Stimulated activated naive CD8-positive, alpha-beta T cell treated with anti-CD3 and anti-CD28 coated beads, Interleukin-15, Interleukin-2, amounts not matched to agents 100 U/mL and 50 U/mL, for 24 hours (primary cell): Measurements from ENCODE around the gene EIF2B5.
"Not testable (repeated sequence)": the region's sequence is repeated elsewhere in the genome, so short reads cannot be mapped to it uniquely, and the experiment has no call there.

Experiments used
- ATAC-seq: fragments of 150-1000 bp; cut with Tn5 transposase; one replicate; pipeline ENCODE4 v1.10.0; 2021
- DNase-seq: peaks from one replicate; pipeline ENCODE4 v3.0.0; 2021

EIF2B5 gene

GRCh38 chr3:184145751-184146270 is 10.7 kb downstream of the EIF2B5 start:
- no peak for DNase-seq
- no peak for ATAC-seq

- ATAC-seq (no peak), DNase-seq (no peak)
Observed at GRCh38 chr3:184148076-184148475, 12.9 kb downstream of the EIF2B5 start.

GRCh38 chr3:184149123-184149522 is 14.0 kb downstream of the EIF2B5 start:
- no peak for DNase-seq
- no peak for ATAC-seq

GRCh38 chr3:184149770-184150169 is 14.6 kb downstream of the EIF2B5 start:
- ATAC-seq, DNase-seq: not testable (repeated sequence)

GRCh38 chr3:184154885-184155643 is 19.9 kb downstream of the EIF2B5 start, which contains the start of gene DVL3:
DVL3 (plus strand) TSS chr3:184155377; CDS start chr3:184155636, 259 bp downstream.
- DNase-seq: peak; percentile 61
- peak; percentile 66 for ATAC-seq

- ATAC-seq: peak; percentile 62
Observed at GRCh38 chr3:184155644-184156521, 20.7 kb downstream of the EIF2B5 start.

GRCh38 chr3:184156522-184156955 is 21.4 kb downstream of the EIF2B5 start:
- DNase-seq (no peak), ATAC-seq (no peak)

More at GRCh38 chr3:184155644-184156521, 20.7 kb downstream of the EIF2B5 start:
- DNase-seq: peak; percentile 64

- no peak for DNase-seq
- ATAC-seq: no peak
Observed at GRCh38 chr3:184157206-184157605, 22.0 kb downstream of the EIF2B5 start.

- ATAC-seq (no peak), DNase-seq (no peak)
Observed at GRCh38 chr3:184158404-184158803, 23.2 kb downstream of the EIF2B5 start.

GRCh38 chr3:184160456-184160855 is 25.3 kb downstream of the EIF2B5 start:
- no peak for DNase-seq
- no peak for ATAC-seq

GRCh38 chr3:184162571-184163070 is 27.5 kb downstream of the EIF2B5 start:
- DNase-seq, ATAC-seq: not testable (repeated sequence)

GRCh38 chr3:184164648-184165330 is 29.6 kb downstream of the EIF2B5 start:
- no peak for DNase-seq
- no peak for ATAC-seq

GRCh38 chr3:184165543-184165942 is 30.4 kb downstream of the EIF2B5 start:
- DNase-seq: no peak
- ATAC-seq: no peak

- ATAC-seq (no peak), DNase-seq (no peak)
Observed at GRCh38 chr3:184166671-184167070, 31.5 kb downstream of the EIF2B5 start.

- ATAC-seq (no peak), DNase-seq (no peak)
Observed at GRCh38 chr3:184167786-184168185, 32.6 kb downstream of the EIF2B5 start.

GRCh38 chr3:184168363-184169120 is 33.4 kb downstream of the EIF2B5 start:
- ATAC-seq (no peak), DNase-seq (no peak)

- ATAC-seq (no peak), DNase-seq (no peak)
Observed at GRCh38 chr3:184169896-184170875, 35.0 kb downstream of the EIF2B5 start.

GRCh38 chr3:184171562-184171961 is 36.4 kb downstream of the EIF2B5 start:
- no peak for ATAC-seq
- DNase-seq: no peak

GRCh38 chr3:184172681-184173373 is 37.7 kb downstream of the EIF2B5 start:
- no peak for ATAC-seq
- DNase-seq: no peak
